HG02981 (cell line): ENCODE results near the gene SBNO2.

Experiments used
- ATAC-seq: cut with Tn5 transposase; IDR thresholded peaks from one replicate; pipeline ENCODE4 v1.9.1; 2021; ENCODE audit warnings: mild to moderate bottlenecking, moderate library complexity; ENCODE audit not compliant: unreplicated experiment

SBNO2 gene

DNA sequence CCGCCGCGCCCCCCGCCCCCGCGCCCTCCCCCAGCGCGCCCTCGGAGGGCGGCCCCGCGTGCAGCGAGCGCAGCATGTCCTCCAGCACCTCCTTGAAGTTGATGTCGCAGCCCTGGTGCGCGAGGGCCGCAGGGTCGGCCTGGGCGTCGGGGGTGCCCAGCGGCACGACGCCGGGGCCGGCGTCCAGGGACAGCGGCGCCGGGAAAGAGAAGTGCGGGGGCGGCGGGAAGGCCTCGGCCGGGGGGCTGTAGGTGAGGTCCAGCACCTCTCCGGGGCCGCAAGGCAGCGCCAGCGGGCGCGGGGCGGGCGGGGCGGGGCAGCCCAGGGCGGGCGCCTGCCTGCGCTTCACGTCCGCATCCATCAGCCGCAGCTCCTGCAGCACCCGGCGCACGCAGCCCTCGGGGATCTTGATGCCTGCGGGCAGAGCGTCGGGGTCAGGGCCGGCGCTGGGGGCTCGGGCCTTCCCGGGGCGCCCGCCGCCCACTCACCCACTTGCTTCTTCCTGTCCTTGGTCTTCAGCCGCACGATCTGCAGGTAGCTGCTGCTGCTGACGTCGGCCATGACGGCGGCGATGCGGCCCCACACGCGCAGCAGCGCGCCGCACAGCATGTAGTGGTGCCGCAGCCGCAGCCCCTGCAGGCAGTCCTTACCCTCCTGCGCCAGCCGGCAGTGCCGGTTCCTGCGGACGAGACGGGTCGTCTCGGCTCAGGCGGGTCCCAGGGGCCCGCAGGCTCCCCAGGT, 65.6 kb downstream of the SBNO2 start:
- ATAC-seq, result no peak

DNA sequence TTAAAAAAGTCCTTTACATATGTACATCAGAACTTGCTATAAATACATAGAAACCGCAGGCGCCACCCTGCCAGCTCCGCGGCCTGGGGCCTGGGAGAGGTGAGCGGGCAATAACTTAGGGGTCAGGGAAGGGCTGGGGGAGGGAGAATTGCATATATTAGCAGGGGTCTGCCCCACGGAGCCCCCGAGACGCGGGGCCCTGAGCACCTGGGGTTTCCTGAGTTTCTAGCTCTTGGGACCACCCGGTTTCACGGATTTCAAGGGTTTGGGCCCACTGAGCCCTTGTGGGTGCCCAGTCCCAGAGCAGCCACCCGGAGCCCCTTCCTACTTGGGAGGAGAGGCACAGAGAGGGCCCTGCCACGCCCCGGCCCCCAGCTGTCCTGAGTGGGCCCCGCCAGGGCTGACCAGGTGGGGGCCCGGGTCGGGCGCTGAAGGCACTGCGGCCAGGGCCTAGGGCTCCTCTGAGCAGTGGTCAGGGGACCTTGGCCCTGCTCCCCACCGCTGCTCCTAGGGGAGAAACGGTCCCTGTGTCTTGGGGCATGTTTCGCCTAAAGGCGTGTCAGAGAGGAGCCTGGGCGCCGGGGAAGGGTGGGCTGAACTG, 66.3 kb downstream of the SBNO2 start:
- no peak for ATAC-seq

DNA sequence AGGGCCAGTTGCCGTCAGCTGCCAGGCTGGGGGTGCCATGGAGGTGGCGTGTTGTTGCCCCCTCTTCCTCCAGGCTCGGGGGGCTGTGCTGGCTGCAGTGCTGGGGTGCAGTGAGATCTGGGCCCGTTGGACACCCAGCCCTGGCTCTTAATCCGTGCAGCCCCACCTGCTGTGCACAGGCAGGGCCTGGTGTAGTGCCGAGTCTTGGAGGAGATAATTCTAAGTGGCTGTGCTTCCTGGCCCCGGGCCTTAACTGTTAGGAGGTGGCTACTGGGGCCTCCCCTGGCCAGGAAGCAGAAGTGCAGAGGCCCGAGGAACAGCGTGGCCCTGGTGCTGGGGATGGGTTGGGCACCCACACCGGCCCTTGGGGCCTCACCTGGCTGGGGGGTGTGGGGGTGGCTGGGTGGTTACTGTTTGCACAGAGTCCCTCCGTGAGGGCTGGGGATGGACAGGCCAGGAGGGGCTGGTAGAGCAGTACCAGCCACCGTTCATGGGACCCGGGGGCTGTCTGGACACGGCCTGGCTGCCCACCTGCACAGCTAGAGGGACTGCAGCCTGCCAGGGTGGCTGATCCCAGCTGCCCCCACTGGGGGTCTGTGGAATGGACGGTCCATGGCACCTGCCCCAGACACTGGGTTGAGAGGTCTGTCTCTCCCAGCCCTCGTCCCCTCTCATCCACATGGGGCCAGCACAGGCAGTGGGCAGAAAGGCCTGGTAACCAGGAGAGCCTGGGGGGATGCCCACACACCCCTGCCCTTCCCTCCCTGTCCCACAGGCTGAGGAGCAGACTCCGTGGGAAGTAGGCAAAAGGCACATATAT, 67.0 kb downstream of the SBNO2 start:
- no peak for ATAC-seq

DNA sequence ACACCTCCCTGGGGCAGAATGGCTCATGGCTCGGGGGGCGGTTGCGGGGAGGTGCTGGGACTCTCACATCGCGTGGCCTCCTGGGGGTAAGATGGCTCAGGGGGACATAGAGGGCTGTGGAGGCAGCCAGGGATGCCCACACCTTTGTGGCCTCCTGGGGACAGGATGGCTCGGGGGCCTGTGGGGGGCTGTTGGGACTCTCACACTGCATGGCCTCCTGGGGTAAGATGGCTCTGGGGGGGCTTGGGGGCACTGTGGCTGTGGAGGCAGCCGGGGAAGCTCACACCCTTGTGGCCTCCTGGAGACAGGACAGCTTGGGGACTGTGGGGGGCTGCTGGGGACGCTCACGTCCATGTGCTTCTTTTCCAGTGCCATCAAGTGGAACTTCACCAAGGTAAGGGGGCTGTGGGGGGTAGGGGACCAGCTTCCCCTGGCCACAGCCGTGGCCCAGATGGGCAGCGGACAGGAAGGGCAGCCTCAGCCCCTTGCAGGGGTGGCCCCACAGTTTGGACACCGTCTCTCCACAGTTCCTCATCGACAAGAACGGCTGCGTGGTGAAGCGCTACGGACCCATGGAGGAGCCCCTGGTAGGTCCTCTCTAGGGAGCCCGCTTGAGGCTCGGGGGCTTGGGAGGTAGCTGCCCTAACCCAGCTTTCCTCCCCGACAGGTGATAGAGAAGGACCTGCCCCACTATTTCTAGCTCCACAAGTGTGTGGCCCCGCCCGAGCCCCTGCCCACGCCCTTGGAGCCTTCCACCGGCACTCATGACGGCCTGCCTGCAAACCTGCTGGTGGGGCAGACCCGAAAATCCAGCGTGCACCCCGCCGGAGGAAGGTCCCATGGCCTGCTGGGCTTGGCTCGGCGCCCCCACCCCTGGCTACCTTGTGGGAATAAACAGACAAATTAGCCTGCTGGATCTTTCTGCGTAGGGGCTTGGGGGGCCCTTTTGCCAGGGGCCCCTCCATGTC, 67.9 kb downstream of the SBNO2 start:
- ATAC-seq, result no peak

DNA sequence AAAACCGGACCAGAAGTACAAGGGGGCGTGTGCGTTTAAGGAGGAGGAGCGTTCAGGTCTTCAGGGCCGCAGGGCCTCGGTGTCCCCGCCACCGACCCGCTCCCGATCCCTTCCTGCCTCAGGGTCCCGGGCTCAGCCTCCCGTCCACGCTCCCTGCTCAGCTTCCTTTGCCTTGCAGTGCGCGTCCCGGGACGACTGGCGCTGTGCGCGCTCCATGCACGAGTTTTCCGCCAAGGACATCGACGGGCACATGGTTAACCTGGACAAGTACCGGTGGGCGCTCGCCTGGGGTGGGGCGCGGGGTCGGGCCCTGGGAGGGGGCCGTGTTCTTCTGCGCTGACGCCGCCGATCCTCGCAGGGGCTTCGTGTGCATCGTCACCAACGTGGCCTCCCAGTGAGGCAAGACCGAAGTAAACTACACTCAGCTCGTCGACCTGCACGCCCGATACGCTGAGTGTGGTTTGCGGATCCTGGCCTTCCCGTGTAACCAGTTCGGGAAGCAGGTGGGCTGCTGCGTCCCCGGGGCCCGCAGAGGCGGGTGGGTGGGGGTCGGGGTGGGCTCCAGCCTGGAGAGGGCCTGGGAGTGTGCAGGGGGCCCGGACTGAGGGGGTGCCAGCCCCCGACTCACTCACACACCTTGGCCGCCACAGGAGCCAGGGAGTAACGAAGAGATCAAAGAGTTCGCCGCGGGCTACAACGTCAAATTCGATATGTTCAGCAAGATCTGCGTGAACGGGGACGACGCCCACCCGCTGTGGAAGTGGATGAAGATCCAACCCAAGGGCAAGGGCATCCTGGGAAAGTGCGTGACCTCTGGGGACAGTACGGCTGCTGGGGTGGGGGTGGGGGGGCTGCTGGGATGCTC, 68.8 kb downstream of the SBNO2 start:
- ATAC-seq, result no peak

DNA sequence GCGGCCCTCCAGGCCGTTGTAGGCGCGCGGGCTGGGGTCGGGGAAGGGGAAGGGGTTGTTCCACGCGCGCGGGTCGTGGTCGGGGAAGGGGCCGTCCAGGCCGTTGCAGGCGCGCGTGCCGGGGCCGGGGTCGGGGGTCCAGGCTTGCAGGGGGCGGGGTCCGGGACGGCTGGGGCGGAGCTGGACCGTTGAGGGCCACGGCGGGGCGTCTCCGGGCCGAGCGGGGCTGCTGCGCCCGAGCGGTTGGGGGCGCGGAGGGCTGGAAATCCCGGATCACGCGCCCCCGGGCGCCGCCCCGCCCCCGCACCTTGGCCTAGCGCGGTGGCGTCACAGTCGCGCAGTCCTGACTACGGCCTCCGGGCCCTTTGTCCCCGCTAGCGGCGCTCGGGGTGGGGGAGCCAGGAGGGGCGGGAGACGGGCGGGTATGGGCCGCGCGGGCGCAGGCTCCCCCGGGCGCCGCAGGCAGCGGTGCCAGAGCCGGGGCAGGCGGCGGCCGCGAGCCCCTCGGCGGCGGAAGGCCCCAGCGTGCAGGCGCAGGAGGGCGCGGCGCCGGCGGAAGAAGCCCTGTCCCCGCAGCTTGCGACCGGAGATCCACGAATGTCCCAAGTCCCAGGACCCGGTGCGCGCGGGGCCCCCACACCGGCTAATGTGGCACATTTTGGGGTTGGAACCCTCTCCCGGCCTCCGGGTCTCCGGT, 69.6 kb downstream of the SBNO2 start:
- peak; percentile 32 for ATAC-seq

DNA sequence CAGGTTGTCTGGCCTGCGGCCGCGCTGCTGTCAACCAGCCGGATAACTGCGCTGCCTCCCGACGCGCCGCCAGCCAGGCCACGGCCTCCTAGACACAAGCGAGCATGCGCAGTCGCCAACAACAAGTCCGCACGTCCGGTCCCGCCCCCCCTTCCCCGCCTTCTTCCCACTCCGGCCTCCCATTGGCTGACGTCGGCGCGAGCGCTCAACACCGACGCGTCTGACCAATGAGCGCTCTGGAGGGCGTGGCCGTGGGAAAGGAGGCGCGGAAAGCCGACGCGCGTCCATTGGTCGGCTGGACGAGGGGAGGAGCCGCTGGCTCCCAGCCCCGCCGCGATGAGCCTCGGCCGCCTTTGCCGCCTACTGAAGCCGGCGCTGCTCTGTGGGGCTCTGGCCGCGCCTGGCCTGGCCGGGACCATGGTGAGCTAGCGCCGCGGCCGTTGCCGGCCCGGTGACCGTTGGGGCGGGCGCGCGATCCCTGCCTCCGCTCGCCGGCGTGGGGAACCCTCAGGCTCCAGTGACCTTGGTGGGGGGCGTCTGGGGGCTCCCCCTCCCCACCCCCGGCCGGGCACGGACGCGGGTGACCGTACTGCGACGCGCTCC, 70.3 kb downstream of the SBNO2 start, which contains the start of gene GPX4:
TSS of gene GPX4 (plus strand) at position 287 of the 603 bp plus-strand sequence. CDS start at position 337, 50 bp downstream.
- ATAC-seq, result peak; percentile 72

DNA sequence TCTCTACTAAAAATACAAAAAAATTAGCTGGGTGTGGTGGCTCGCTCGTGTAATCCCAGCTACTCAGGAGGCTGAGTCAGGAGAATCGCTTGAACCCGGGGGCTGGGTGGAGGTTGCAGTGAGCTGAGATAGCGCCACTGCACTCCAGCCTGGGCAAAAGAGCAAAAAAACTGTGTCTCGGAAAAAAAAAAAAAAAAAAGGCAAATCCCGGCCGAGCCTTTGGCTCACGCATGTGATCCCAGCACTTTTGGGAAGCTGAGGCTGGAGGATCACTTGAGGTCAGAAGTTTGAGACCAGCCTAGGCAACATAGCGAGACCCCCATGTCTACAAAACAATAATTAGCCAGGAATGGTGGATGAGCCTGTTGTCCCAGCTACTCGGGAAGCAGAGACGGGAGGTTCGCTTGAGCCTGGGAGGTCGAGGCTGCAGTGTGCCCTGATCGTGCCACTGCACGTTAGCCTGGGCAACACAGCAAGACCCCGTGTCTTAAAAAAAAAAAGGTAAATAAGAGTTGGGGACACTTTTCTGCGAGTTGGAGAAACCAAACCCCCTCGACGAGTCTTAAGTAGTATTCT, 70.8 kb downstream of the SBNO2 start:
- no peak for ATAC-seq

DNA sequence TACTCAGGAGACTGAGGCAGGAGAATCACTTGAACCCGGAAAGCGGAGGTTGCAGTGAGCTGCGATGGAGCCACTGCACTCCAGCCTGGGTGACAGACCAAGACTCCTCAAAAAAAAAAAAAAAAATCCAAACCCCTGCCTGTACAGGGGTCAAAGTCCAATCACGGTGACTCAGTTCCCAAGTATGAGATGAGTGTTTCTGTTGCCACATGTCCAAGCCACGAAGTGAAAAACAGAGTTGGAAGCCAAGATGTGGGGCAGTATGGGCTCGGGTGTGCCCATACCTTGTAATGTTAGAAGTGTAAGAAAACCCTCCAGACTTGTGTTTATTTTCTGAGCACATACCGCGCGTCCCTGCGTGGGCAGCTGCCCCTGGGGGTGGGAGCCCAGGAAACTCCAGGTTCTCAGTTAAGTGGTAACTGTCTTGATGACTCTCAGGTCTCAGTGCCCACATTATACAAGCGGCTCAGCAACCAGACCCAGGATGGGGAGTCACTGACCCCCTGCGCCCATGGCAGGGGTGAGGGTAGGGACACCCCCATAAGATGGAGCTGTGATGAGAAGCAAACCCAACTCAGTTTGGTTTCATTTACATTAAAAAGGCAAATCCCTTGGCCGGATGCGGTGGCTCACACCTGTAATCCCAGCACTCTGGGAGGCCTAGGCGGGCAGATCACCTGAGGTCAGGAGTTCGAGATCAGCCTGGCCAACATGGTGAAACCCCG, 71.5 kb downstream of the SBNO2 start:
- no peak for ATAC-seq

DNA sequence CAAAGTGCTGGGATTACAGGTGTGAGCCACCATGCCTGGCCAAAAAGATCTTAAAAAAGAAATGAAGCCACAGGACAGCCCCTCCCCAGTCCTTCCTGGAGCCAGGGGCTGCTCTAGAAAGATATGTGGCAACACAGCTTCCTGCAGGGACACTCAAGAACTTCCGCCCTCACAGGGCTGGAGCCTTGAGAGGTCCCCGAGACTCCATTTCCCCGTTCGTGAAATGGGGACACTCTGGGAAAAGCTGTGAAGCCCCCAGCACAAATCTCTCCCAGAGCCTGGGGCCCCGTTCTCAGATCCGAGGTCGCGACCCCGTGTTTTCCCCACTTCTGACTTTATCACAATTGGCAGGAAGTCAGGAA, 72.8 kb downstream of the SBNO2 start:
- ATAC-seq, result no peak

DNA sequence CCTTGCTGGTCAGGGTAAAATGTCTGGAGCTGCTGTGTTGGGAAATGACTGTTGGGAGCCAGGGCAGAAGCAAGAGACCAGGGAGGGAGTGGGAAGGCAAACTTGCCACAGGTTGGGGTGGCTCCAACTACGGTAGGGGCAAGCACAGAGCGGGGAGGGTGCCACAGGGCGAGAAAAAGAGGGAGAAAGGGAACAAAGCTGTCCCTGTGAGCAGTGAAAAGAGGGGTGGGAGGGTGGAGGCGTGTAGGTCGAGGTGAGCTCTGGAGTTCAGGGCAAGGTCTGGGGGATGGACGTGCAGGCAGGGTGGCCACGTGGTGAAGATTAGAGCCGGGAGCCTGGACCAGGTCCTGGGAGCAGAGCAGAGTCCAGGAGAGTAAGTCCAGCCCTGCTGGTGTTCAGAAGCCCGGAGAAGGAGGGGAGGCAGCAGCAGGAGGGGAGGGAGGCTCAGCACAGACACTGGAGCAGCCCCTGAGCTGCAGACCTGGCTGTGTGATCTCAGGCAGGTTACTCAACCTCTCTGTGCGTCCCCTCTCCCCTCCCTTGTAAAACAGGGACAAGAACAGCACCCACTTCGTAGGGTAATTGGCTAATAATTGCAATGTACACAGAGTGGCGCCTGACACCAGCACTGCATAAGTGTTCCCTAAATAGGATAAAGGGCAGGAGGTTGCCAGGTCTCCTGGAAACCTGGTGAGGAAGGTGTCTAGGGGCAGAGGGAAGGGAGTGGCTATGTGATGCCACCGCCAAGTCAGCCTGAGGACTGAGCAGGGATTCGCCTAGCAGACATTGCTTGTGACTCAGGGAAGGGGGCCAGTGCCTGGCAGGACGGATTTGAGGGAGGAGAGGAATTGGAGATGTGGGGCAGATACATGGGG, 75.7 kb downstream of the SBNO2 start:
- no peak for ATAC-seq

DNA sequence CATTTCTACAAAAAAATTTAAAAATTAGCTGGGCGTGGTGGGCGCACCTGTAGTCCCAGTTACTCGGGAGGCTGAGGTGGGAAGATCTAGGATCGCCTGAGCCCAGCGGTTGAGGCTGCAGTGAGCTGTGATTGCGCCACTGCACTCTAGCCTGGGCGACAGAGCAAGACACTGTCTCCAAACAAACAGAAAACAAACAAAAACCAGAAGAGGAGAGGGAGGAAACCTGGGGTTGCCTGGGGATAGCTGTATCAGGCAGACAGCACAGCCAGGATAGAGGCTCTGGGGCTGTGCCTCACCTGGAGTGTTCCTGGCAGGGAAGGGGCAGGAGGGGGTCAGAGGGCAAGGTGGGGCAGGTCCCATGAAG, 76.3 kb downstream of the SBNO2 start:
- no peak for ATAC-seq

DNA sequence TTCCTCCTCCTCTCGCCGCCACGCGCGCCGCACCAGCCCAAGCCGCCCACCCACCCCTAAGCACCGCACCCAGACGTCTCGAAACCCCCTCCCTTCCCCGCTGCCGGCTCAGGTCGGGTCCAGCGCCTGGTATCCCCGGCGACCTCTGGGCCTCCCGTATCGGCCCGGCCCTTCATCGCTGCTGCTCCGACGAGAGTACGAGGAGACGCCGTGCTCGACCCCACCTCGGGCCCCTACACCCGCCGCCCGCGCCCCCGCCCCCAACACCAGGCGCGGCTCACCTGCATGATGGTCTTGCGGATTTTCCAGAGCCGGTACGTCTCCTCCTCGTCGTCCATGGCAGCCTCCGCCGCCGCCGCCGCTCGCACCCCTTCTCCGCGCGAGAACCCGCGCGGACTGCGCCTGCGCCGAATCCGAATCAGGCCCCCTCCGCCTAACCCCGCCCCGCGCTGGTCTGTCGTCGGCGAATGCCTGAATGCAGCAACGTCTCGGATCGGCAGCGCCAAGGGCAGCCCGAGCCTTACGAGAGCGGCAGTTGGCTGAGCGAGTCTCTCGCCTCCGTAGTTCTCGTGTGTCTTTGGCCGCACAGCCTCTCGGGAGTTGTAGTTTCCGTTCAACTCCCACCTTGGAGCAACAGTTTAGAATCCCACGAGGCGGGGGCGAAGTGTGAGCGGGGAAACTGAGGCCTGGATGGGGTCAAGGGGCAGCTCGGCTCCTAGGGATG, 78.9 kb downstream of the SBNO2 start, which contains the start of gene POLR2E:
TSS of gene POLR2E (minus strand) at position 398 of the 724 bp plus-strand sequence. CDS start at position 338, 60 bp downstream.
- peak; percentile 88 for ATAC-seq

DNA sequence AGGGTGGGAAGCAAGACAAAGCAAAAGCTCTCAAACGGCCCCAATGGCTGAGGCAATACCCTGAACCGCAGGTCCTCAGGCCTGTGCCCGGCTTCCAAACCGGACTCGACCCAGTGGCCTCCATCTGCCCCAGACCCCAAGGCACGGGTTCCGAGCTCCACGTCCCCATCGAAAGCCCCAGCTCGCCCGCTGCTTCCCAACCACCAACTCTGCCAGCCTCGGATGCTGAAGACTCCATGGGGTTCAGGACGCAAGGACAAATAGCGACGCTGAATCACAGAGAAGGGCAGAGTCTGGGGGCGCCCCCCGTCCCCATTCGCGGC, 79.5 kb downstream of the SBNO2 start:
- no peak for ATAC-seq

DNA sequence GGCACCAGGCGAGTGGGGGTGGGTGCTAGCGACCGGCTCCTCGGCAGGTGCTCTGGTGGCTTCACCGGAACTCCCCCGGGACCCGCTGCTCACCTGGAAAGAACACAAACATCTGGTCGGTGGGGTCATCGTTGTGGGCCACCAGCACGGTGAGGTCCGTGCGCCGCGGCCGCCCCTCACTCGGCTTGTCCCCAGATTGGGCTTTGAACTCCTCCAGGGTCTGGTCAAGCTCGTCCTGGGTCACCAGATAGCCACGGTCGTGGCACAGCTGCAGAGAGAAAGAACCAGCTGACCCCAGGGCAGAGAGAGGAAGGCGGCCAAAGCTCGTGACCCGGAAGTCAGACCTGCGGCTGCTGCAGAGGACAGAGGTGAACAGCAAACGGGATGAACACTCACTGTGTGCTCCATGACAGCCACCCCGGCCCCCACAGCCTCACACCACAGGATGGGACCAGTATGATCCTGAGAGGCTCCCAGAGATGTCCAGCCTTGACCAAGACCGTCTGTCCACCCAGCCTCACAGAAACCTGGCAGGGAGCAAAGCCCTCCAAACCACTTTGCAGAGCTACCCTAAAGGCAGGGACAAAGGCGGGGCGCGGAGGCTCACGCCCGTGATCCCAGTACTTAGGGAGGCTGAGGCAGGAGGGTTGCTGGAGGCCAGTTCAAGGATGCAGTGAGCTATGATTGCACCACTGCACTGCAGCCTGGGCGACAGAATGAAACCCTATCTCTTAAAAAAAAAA, 80.1 kb downstream of the SBNO2 start:
- ATAC-seq, result no peak

DNA sequence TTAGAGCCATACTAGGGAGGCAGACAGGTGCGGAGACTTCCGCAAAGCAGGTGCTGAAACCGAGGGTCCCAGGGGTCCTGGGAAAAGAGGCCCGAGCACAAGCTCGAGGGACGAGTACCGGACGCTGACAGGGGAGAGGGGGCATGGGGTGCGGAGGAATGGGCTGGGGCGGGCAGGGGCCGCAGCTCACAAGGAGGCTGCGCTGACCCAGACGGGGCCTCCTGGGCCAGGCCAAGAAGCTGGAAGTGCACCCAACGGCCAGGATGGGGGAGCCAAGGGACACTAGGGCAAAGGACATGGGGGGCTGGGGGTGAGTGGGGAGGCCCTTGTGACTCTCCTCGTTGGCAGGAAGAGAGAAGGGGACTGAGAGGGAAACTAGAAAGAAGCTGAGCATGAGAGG, 80.7 kb downstream of the SBNO2 start:
- no peak for ATAC-seq
